NCI-H526 treated with DMSO at 0.1 percent for 48 hours (cell line): ENCODE measurements around the gene MED26.
"Not testable (repeated sequence)": the region's sequence is repeated elsewhere in the genome, so short reads cannot be mapped to it uniquely, and the experiment has no call there.

ENCODE experiments used
- DNase-seq: peaks from one replicate; lab custom pipeline; 2025; lab: John Stamatoyannopoulos, UW

The MED26 gene

GRCh38 chr19:16573296-16573695 lies 54.7 kb downstream of the MED26 start:
- no peak for DNase-seq

- peak; percentile 80 for DNase-seq
These were observed 55.4 kb downstream of the MED26 start, which contains the start of gene SLC35E1 for GRCh38 chr19:16572332-16573211. TSS of gene SLC35E1 (minus strand) at chr19:16572415. CDS start at chr19:16572364, 51 bp downstream.

DNA sequence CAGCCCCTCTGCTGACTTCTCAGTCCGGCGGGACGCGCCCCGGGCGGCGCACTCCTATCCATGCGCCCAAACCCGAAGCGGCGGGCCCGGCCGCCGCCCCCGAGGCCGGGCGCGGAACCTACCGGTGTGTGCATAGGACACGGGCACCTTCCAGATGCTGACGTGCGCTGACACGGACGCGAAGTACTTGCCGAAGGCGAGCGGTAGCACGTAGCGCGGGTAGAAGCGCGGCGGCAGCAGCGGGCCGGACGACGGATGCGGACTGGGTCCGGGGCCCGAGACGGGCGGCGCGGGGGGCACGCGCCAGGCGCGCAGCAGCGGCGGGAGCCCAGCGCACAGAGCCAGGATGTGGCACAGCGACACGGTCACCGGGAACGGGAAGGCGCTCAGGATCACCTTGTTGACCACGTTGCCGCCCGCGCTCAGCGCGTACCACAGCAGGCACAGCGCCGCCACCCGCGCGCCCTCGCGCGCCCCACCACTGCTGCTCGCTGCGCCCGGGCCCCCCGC lies 56.1 kb downstream of the MED26 start:
- no peak for DNase-seq

- no peak for DNase-seq
These were observed 56.7 kb downstream of the MED26 start for GRCh38 chr19:16571283-16571682.

DNA sequence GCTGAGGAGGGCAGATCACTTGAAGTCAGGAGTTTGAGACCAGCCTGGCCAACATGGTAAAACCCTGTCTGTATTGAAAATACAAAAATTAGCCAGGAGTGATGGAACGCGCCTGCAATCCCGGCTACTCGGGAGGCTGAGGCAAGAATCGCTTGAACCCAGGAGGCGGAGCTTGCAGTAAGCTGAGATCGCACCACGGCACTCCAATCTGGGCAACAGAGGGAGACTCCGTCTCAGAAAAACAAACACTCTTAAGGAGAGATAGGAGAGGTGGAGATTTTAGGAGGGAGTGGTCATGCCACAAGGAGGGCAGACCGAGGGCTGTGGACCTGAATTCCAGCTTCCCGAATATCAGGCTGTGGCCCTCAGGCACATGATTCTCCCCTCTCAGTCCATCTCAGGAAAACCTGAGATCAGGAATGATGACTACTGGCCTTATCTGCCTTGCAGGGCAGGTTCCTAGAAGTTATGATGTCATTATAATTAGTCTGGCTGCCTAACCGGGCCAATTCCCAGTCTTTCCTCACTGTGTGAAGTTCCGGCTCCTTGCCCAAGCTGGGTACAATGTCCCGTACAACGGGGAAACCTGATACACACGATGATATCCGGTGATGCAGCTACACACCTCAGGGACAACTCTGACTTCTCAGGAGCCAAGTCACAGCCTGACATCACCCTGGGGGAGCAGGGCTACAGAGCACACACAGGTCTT lies 58.2 kb downstream of the MED26 start:
- DNase-seq: no peak

DNA sequence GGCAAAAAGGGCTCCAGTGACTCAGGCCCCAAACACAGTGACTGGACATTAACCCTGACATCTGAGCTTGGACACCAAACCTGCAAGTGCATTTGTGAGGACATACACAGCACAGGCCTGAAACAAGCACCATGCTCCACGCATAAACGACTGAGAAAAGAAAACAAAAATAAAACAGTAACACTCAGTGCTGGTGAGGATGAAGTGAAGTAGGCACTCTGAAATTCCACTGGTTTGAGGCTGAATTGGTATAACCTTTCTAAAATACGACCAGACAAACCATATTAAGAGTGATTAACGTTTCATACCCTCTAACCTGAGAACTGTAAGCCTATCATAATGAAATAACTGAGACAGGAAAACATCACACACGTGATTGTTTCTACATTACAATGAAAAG lies 61.3 kb downstream of the MED26 start:
- DNase-seq: no peak

DNA sequence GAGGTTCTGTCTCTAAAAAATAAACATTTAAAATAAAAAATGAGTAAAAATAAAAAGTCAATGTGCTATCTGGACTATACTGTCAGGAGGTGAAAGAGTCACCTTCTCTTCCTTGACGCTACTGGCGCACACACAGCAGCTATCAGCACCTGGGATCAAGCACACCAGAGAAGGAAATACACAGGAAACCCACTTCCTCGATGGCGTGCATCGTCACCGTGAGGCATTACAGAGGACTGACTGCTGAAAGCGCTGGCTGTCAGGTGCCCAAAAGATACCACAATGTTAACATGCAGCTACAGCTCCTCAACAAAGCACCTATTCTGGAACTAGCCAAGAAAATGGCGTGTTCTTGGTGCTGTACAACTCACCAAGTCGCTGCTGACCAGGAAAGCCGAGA lies 61.8 kb downstream of the MED26 start:
- DNase-seq: no peak

- no peak for DNase-seq
These were observed 63.2 kb downstream of the MED26 start for GRCh38 chr19:16564842-16565241.

DNA sequence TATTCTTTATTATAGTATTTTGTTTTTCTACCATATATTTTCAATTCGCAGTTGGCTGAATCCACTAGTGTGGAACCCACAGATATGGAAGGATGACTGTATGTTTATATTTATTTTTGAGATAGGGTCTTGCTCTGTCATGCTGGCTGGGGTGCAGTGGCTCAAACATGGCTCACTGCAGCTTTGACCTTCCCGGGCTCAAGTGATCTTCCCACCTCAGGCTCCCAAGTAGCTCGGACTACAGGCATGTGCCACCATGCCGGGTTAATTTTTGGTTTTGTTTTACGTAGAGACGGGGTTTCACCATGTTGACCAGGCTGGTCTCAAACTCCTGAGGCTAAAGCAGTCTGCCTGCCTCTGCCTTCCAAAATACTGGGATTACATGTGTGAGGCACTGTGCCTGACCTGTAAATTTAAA lies 65.4 kb downstream of the MED26 start:
- DNase-seq: no peak

DNA sequence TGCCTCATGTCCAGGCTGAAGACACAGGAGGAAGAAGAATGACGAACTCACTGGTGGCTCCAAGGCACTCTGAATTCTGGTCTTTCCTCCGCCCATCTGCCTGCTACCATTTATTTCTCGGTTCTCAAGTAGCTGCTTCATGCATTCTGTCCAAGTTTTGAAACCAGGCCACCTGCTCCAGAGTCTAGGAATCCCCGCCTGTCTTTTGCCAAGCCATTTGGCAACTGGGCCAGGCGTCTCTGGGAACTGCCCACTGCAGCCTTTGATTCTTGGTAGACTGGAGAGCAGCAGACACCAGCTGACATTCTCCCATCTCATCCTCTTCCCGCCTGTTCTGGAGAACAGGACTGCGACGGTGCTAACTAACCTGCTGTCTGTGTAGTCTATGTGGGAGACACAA lies 66.6 kb downstream of the MED26 start:
- DNase-seq: no peak

DNA sequence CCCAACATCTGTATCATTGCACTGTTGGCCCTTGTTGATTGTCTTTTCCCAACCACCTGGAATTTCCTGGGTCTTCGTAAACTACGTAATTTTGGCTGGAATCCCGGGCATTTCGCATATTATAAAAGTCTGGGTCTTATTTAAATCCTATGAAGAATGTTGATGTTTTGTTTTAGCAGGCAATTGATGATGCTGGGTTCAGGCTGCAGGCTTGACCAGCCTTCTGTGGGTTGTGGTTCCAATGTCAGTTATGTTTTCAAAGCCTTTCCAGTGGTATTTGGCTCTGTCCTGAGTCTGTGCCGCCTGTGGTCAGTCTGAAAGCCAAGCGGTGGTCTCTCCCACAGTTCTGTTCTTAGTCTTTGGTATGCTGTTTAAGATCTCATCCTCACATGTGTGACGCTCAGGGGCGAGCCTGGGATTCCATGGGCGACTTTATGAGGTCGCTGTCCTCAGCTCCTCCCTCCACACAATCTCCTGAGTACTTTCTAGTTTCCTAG lies 68.2 kb downstream of the MED26 start:
- no peak for DNase-seq

DNA sequence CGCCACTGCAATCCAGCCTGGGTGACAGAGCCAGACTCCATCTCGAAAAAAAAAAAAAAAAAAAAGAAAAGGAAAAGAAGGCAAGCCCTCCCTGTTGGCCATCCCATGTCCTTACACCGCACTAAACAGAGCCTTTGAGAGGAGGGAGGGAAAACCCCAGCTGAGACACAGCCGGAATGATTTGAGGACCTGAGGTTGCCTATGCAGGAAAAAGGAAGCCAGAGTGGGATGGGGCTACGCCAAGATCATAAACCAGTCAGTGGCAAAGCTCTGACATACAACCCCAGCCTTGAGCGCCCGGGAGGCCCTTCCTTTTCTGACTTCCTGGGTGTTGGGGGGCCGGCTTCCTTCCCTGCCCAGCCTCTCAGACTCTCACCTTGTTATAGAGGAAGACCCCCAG lies 73.2 kb downstream of the MED26 start:
- DNase-seq: no peak

- not testable (repeated sequence) for DNase-seq
These were observed 76.1 kb downstream of the MED26 start for GRCh38 chr19:16551902-16552301.

GRCh38 chr19:16548956-16549355 lies 79.0 kb downstream of the MED26 start:
- DNase-seq: no peak

DNA sequence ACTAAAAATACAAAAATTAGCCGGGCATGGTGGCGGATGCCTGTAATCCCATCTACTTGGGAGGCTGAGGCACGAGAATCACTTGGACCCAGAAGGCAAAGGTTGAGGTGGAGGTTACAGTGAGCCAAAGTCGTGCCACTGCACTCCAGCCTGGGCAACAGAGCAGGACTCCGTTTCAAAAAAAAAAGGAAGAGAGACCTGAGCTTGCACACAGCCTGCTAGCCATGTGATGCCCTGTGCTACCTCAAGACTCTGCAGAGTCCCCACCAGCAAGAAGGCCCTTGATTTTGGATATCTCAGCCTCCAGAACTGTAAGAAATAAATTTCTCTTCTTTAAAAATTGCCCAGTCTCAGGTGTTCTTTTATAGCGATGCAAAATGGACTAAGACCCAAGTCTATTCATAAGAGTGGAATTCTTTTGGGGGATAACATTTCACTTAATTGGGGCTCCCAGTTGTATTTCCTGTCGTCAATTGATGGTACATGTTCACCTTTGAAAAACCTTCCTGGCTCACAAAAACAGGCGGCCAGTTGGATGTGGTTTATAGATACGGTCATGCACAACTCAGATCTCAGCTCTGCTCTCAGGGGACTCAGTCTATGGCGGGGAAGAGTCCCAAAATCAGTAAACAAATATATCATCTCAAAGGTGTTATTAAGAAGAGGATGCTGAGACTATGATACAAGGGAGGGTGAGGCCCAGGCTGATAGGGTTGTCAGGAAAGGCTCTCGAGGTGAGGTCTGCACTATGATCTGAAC lies 83.4 kb downstream of the MED26 start:
- no peak for DNase-seq

DNA sequence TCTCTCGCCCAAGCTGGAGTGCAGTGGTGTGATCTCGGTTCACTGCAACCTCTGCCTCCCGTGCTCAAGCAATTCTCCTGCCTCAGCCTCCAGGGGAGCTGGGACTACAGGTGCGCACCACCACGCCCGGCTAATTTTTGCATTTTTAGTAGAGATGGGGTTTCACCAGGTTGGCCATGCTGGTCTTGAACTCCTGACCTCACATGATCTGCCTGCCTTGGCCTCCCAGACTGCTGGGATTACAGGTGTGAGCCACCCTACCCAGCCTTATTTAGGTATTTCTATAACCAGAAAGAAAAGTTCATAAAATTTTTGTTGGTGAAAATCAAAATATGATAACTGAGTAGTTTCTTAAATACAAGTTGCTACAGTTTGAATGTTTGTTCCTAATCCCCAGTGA lies 84.3 kb downstream of the MED26 start:
- DNase-seq: not testable (repeated sequence)

DNA sequence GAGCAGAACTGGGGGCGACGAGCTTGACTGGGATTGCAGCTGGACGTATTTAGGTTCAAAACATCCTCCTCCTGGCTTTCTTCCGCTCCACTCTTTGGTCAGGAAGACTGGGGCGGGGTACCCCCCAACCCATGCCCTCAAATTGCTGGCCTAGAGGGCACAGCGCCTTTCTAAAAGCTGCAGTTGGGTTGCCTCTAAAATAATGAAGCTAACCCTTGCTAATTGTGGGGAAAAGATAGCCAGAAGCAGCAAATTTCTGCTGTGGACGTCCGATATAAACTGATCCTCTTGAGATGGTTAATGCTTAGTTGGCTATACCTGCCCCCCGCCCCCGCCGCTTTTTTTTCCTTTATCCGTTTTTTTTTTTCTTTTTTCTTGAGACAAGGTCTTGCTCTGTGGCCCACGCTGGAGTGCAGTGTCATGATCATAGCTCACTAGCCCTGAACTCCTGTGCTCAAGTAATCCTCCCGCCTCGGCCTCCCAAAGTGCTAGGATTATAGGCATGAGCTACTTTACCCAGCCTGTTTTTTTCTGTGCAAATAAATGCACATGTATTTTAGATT lies 85.0 kb downstream of the MED26 start:
- DNase-seq: no peak

GRCh38 chr19:16542045-16542909 lies 85.7 kb downstream of the MED26 start, which contains the start of gene CHERP:
TSS of gene CHERP (minus strand) at chr19:16542437. CDS start at chr19:16542378, 59 bp downstream.
- DNase-seq: peak; percentile 69

DNA sequence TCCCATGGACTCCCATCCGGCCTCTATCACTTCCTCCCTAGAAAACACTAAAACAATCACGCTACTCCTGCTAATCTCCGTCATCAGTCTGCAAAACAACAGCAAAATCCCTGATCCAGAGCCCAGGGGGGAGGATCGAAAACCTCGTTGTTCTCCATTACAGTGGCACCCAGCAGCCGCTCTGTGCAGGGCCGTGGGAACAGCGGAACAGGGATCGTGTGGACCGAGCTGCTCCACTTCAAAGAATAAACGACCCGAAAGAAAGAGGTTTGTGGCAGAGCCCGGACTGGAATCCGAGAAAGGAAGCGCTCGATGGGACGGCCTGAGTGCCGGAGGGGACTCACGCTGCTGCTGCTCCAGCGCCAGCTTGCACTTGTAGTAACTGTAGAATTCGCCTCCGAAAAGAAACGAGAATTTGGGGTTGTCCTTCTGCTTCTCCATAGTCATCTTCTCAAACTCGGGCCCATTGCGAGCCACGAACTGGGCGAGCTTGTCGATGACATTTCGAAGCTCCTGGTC lies 86.4 kb downstream of the MED26 start:
- no peak for DNase-seq

DNA sequence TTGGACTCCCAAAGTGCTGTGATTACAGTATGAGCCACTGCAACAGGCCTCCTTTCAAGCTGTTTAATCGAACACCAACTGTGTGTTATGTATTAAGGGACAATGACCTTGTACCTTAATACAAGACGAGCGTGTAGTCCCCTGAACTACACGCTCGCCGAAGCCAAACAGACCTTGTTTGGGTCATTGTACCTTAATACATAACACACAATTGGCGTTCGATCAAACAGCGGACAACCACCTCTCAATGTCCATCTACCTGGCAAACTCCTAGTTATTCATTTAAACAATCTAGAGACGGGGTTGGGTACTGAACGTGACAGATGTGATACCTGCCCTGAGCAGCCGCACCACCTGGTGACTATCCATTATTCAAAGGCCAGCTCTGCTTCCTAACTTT lies 87.1 kb downstream of the MED26 start:
- DNase-seq: no peak
